ENCODE data around the gene ZNF536. TPM values are rescaled to one million over a fixed set of nuclear protein-coding genes. Genes with fewer than 3 reads are reported as not detected.
"Not testable (repeated sequence)": the region's sequence is repeated elsewhere in the genome, so short reads cannot be mapped to it uniquely, and the experiment has no call there.

ZNF536 gene
- total RNA-seq, 6 experiments from 2014 or later, result not detected

DNA sequence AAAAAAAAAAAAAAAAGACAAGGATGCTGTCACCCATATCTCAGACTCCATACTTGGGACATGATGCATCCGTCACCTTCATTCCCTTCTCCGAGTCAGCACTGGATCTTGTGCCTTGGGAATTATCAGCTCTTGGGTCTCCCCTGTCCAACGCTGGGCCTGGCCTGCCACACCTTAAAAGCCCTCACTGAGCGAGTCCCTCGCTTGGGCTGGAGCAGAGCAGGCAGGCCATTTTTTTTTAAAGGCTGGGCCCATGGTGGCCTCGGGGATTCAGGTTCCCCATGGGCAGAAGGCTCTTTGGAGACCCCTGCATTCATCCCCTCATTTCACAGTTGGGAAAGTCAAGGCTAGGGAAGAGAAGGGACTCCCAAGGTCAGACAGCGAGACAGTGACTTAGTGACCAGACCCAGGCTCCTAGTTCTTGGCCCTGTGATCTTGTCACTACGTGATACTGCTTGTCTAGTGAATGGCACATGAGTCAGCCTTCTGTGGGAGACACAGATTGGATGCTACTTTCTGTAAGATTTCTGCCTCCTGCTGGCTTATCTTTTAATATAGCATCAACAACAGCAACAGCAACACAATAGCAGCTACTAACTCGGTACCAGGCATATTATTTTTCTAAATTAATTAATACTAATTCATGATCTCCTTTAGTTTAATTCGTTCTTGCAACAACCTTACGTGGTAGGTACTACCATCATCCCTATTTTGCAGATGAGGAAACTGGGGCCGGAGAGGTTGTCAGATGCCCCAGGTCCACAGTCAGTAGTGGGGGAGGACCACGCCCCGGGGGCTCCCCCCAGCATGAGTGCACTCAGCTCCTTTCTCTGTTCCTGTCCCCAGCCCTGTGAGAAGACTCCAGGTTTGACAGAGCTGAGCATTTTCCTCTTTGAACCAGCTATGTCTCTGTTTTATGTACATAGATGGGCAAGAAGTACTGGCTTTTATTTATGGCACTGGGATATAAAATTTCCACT lies 27.4 kb upstream of the ZNF536 start:
- Mint-ChIP-seq H3K4me1 (ENCODE audit: low read depth) (no peaks in the 10 kb centered on the region), H3K27ac (no peak overlapping the region), H3K27me3 (ENCODE audit: insufficient read depth) (no peaks in the 10 kb centered on the region), H3K36me3 (ENCODE audit: low read depth) (no peaks in the 10 kb centered on the region; the same call in 1 of the 2 replicates), H3K4me3 (no peak overlapping the region), H3K9me3 (peaks cover 42% of the 10 kb centered on the region)
- TF ChIP-seq, protein P1, sequence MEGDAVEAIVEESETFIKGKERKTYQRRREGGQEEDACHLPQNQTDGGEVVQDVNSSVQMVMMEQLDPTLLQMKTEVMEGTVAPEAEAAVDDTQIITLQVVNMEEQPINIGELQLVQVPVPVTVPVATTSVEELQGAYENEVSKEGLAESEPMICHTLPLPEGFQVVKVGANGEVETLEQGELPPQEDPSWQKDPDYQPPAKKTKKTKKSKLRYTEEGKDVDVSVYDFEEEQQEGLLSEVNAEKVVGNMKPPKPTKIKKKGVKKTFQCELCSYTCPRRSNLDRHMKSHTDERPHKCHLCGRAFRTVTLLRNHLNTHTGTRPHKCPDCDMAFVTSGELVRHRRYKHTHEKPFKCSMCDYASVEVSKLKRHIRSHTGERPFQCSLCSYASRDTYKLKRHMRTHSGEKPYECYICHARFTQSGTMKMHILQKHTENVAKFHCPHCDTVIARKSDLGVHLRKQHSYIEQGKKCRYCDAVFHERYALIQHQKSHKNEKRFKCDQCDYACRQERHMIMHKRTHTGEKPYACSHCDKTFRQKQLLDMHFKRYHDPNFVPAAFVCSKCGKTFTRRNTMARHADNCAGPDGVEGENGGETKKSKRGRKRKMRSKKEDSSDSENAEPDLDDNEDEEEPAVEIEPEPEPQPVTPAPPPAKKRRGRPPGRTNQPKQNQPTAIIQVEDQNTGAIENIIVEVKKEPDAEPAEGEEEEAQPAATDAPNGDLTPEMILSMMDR (IDR thresholded peaks at IDR 0.05), result no peak
- no peak for DNase-seq

GRCh38 chr19:30345686-30346085 lies 26.5 kb upstream of the ZNF536 start:
- TF ChIP-seq, protein P1 (IDR thresholded peaks at IDR 0.05), result no peak
- no peak overlapping the region for H3K4me3 Mint-ChIP-seq
- H3K27ac Mint-ChIP-seq, result no peak overlapping the region
- DNase-seq, result no peak
- H3K4me1 Mint-ChIP-seq (ENCODE audit: low read depth), result no peaks in the 10 kb centered on the region
- H3K27me3 Mint-ChIP-seq (ENCODE audit: insufficient read depth), result no peaks in the 10 kb centered on the region
- H3K36me3 Mint-ChIP-seq (ENCODE audit: low read depth), result no peaks in the 10 kb centered on the region; the same call in 1 of the 2 replicates
- H3K9me3 Mint-ChIP-seq, result peaks cover 37% of the 10 kb centered on the region

- not testable (repeated sequence) for H3K4me3 Mint-ChIP-seq; DNase-seq; H3K36me3 Mint-ChIP-seq (ENCODE audit: low read depth); H3K27ac Mint-ChIP-seq; H3K4me1 Mint-ChIP-seq (ENCODE audit: low read depth); H3K27me3 Mint-ChIP-seq (ENCODE audit: insufficient read depth)
- peaks cover 35% of the 10 kb centered on the region for H3K9me3 Mint-ChIP-seq
These were observed 25.7 kb upstream of the ZNF536 start for GRCh38 chr19:30346468-30346867.

DNA sequence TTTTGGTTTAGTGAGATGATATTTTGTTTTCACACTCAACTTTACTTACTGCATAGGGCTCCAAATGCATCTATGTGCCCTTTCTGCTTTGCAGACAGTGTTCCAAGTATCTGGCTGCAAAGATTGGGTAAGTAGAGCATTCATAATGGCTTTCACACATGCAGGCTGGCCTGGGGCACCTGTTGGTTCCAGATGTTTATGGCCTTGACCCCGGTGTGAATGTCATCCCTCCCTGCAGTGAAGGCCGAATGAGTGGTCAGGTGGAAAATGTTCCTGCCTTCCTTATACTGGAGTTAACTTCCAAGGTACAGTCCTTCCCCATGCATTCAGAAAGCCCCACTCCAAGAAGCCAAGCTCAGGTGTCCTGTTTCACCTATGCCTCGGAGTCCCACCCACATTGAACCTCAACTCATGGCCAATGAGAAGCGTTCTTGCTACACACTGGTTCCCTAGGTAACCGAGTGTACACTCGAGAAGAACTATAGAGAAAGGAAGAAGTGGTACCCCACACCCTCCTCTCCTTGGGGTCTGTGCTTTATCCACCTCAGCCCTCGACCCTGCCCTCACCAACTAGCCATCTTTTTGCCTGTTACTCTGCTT lies 23.0 kb upstream of the ZNF536 start:
- TF ChIP-seq, protein P1 (IDR thresholded peaks at IDR 0.05), result no peak
- Mint-ChIP-seq H3K27me3 (ENCODE audit: insufficient read depth) (peaks cover 4% of the 10 kb centered on the region; the same call in 1 of the 2 replicates), H3K9me3 (peaks cover 56% of the 10 kb centered on the region), H3K4me3 (no peak overlapping the region), H3K4me1 (ENCODE audit: low read depth) (no peaks in the 10 kb centered on the region), H3K36me3 (ENCODE audit: low read depth) (peaks cover 5% of the 10 kb centered on the region; the same call in 1 of the 2 replicates), H3K27ac (no peak overlapping the region)
- no peak for DNase-seq

GRCh38 chr19:30350692-30351663 lies 21.2 kb upstream of the ZNF536 start:
- TF ChIP-seq, protein P1 (IDR thresholded peaks at IDR 0.05), result no peak
- H3K9me3 Mint-ChIP-seq, result peaks cover 64% of the 10 kb centered on the region
- no peak overlapping the region for H3K27ac Mint-ChIP-seq

More at GRCh38 chr19:30350692-30351663, 21.2 kb upstream of the ZNF536 start:
- Mint-ChIP-seq H3K27me3 (ENCODE audit: insufficient read depth) (peaks cover 4% of the 10 kb centered on the region; the same call in 1 of the 2 replicates), H3K4me3 (no peak overlapping the region), H3K4me1 (ENCODE audit: low read depth) (no peaks in the 10 kb centered on the region), H3K36me3 (ENCODE audit: low read depth) (peaks cover 5% of the 10 kb centered on the region; the same call in 1 of the 2 replicates)
- no peak for DNase-seq
